SU-DHL-6 (cell line): ENCODE data around the gene SP2.

Source experiments
- CTCF ChIP-seq: fragments of 200-600 bp; sonication (generic); IDR thresholded peaks from one replicate; pipeline ENCODE4 v1.5.1; 2017; ENCODE audit warnings: antibody characterized with exemption, mild to moderate bottlenecking, low read length, moderate library complexity; ENCODE audit not compliant: insufficient read depth, poor library complexity, severe bottlenecking
- EZH2phosphoT487 ChIP-seq: fragments of 200-600 bp; sonication (generic), shearing (Covaris generic); conservative IDR thresholded peaks from 2 replicates; pipeline ENCODE4 v1.6.1; 2018; ENCODE audit warnings: mild to moderate bottlenecking, antibody characterized with exemption, low read length, moderate library complexity, mixed read lengths

DNA sequence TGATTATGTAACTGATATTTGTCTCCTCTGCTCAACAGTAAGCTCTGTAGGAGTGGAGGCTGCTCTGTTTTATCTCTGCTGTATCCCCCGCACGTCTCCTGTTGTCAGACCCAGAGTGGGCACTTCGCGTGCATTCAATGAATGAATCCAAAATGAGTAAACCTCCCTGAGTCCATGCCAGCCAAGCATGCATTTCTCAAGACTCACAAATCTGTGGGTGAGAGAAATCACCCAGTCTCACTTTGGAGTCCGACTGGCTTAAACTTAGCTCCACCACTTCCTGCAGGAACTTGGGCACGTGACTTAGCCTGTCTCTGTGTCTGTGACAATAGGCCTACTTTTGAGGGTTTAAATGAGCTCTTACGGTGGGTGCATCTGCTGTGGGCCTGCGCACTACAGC is 49.0 kb downstream of the SP2 start:
- TF ChIP-seq CTCF (no peak), EZH2phosphoT487 (no peak)
